Stomach (tissue), 9 donors: Measurements from ENCODE around the gene NAA38. TPM values are rescaled to one million over a fixed set of nuclear protein-coding genes. Genes with fewer than 3 reads are reported as not detected.

Experiments used
- DNase-seq, 2 donors: peaks; one replicate each; pipeline versions ENCODE4 v3.0.0 to v3.0.0-alpha.2; 2013 to 2019
- H3K27ac ChIP-seq, 5 donors: fragments of 200-600 bp in 4 of 5; sonication (generic) in 4 of 5; one replicate each; pipeline ENCODE4 v1.5.1; 2013 to 2019; ENCODE audit warnings: mild to moderate bottlenecking in 1 of 5, moderate library complexity in 1 of 5
- H3K27me3 ChIP-seq, 3 donors: fragments of 200-600 bp; sonication (generic); one replicate each; pipeline ENCODE4 v1.5.1; 2017 to 2019; ENCODE audit warnings: mixed run types in 1 of 3
- H3K36me3 ChIP-seq, 4 donors: fragments of 200-600 bp; sonication (generic); 1 replicate in 3 of 4; 2 replicates in 1 of 4; pipeline ENCODE4 v1.5.1; 2016 to 2019
- H3K4me1 ChIP-seq, 4 donors: fragments of 200-600 bp; sonication (generic); one replicate each; pipeline ENCODE4 v1.5.1; 2016 to 2019
- H3K4me3 ChIP-seq, 4 donors: fragments of 200-600 bp; sonication (generic) in 3 of 4; one replicate each; pipeline ENCODE4 v1.5.1; 2016 to 2019; ENCODE audit warnings: mild to moderate bottlenecking in 1 of 4
- H3K9me3 ChIP-seq, 4 donors: fragments of 200-600 bp; sonication (generic); one replicate each; pipeline ENCODE4 v1.5.1; 2016 to 2019
- CTCF ChIP-seq, 7 experiments: fragments of 450-650 bp in 4 of 7; fragments of 200-600 bp in 3 of 7; sonication (generic) in 3 of 7; IDR thresholded peaks; one replicate each; pipeline ENCODE4 v1.5.1; 2016 to 2019; ENCODE audit warnings: antibody characterized with exemption in 7 of 7, control low read depth in 2 of 7, mild to moderate bottlenecking in 1 of 7
- EP300 ChIP-seq: sonication (generic); formaldehyde crosslinking; IDR thresholded peaks from one replicate; pipeline ENCODE4 v1.6.1; 2017; ENCODE audit warnings: antibody characterized with exemption
- POLR2A ChIP-seq, 4 donors: fragments of 450-650 bp; IDR thresholded peaks; one replicate each; pipeline ENCODE4 v1.6.1; 2016; ENCODE audit warnings: antibody characterized with exemption in 4 of 4, control low read depth in 2 of 4, mild to moderate bottlenecking in 1 of 4, moderate library complexity in 1 of 4
- POLR2AphosphoS5 ChIP-seq, 3 donors: sonication (generic); formaldehyde crosslinking; IDR thresholded peaks; one replicate each; pipeline ENCODE4 v1.6.1; 2016; ENCODE audit warnings: antibody characterized with exemption in 3 of 3
- WGBS, 5 donors: extraction: QIAGEN DNeasy Blood & Tissue Kit in 3 of 5; methylation state at CpG; one replicate each; pipeline versions ENCODE4 v1.1.5 to v1.1.7; 2013 to 2018; 5-methylcytosine and 5-hydroxymethylcytosine counted together
- intact Hi-C: fragments of 100-400 bp; cut with DNase I; formaldehyde crosslinking; loops from one replicate; pipeline ENCODE4 v1.15.1; 2023; ENCODE audit warnings: low total_unique reads
- polyA plus RNA-seq, 3 donors: library from polyadenylated mRNA; stranded (reverse); fragments of 200-250 nt; gene quantifications; one replicate each; pipeline ENCODE4 v1.2.3, GENCODE V29; 2013
- total RNA-seq, 5 donors: library from RNA; depleted of rRNA; stranded (reverse); fragments of >200 nt; gene quantifications; one replicate each; pipeline versions ENCODE4 v1.1.0 to v1.2.3, GENCODE V29; 2014 to 2016
- donor health status: healthy with polysubstance abuse.
- donor health status: Bipolar disorder and iron deficiency.
- donor health status: healthy.

NAA38 gene
- total and polyA plus RNA-seq, 8 donors = 42.0 to 281 (median 126) TPM

GRCh38 chr17:7839190-7839875 is 18.0 kb downstream of the NAA38 start:
- Histone ChIP-seq H3K27me3 (no peaks in the 10 kb centered on the region), H3K4me1 (peaks cover 39 to 76% (median 67%) of the 10 kb centered on the region in 4 donors), H3K27ac (peak overlapping the region in 4 of 5 donors; percentile 96 to 100 (median 99)), H3K36me3 (peaks cover 0 to 13% (median 8%) of the 10 kb centered on the region in 4 donors), H3K9me3 (no peaks in the 10 kb centered on the region), H3K4me3 (peak overlapping the region in 2 of 4 donors; percentile 27 to 72)
- WGBS, 5 donors = 49 to 61% (median 53%) methylated on average over 3 to 6 of the region's 6 CpGs
- no peak for DNase-seq
- intact Hi-C loops = no loop called here
- no peak for TF ChIP-seq POLR2A (IDR thresholded peaks at IDR 0.05)

- no peaks in the 10 kb centered on the region for H3K9me3 ChIP-seq
- 15 to 22% (median 20%) methylated on average over 8 to 12 of the region's 12 CpGs for WGBS, 5 donors
- peak in 1 of 2 donors; percentile 87 for DNase-seq
- no peaks in the 10 kb centered on the region for H3K27me3 ChIP-seq
- intact Hi-C loops = no loop called here
- H3K4me3 ChIP-seq = peak overlapping the region; percentile 25 to 76 (median 50)
- peaks cover 39 to 76% (median 67%) of the 10 kb centered on the region in 4 donors for H3K4me1 ChIP-seq
- peaks cover 0 to 13% (median 8%) of the 10 kb centered on the region in 4 donors for H3K36me3 ChIP-seq
- H3K27ac ChIP-seq = peak overlapping the region; percentile 25 to 100 (median 99)
- TF ChIP-seq POLR2AphosphoS5 (IDR thresholded peaks at IDR 0.05) = no peak
- TF ChIP-seq CTCF (IDR thresholded peaks at IDR 0.05) = no peak
- TF ChIP-seq EP300 = no peak
- no peak for TF ChIP-seq POLR2A (IDR thresholded peaks at IDR 0.05)
Measured at GRCh38 chr17:7838090-7839075, 19.0 kb downstream of the NAA38 start.

GRCh38 chr17:7837408-7838088 is 19.8 kb downstream of the NAA38 start:
- Histone ChIP-seq H3K4me1 (peaks cover 39 to 75% (median 68%) of the 10 kb centered on the region in 4 donors), H3K4me3 (peak overlapping the region; percentile 25 to 76 (median 69)), H3K36me3 (peaks cover 0 to 13% (median 8%) of the 10 kb centered on the region in 4 donors), H3K27ac (peak overlapping the region; percentile 92 to 100 (median 99)), H3K27me3 (no peaks in the 10 kb centered on the region), H3K9me3 (no peaks in the 10 kb centered on the region)
- peak in 1 of 2 donors; percentile 56 for DNase-seq
- intact Hi-C loops = no loop called here
- TF ChIP-seq CTCF (IDR thresholded peaks at IDR 0.05) (no peak), POLR2AphosphoS5 (IDR thresholded peaks at IDR 0.05) (no peak), POLR2A (IDR thresholded peaks at IDR 0.05) (no peak), EP300 (no peak)
- WGBS, 5 donors = 4 to 9% (median 7%) methylated on average over 8 of the region's 8 CpGs

DNA sequence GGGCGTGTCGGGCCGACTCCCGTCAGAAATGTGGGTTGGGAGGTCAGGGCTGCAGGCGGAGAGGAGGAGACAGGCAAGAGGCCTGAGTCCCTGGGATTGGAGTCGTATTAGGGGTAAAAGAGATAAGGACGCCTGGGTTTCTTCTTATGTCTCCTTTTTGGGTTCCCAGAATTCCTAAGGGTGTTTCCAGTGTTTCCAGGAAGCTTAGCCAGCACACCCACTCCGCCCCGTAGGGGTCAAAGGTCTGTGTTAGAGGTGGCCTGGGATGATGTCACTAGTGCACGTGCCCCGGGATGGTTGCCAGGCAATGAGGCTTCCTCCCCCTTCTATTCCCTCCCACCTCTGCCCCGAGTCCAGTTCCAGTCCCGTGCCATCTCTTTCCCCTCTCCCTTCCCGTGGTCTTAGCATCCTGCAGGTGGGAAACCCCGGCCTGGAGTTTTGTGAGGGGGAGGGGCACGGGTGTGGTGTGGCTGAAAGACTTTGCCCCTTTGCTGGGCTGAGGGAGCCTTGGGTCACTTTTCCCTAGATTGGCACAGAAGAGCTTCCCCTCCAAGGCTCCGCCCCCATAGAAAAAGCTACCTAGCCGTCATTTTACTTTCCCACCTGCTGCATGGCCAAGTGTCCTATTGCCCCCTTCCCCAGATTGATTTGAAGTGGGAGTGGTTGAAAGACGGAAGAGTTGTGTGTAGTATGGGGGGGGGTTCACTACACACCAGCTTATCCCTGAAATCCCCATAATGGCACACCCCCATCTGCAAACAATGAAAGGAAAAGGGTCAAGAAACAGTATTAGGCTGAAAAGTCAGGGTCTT is 20.6 kb downstream of the NAA38 start:
- peaks cover 0 to 13% (median 8%) of the 10 kb centered on the region in 4 donors for H3K36me3 ChIP-seq
- H3K4me3 ChIP-seq = peak overlapping the region; percentile 66 to 80 (median 74)
- intact Hi-C loops = no loop called here
- DNase-seq = peak; percentile 95 to 98
- H3K9me3 ChIP-seq = no peaks in the 10 kb centered on the region
- peak overlapping the region; percentile 92 to 100 (median 99) for H3K27ac ChIP-seq
- peaks cover 39 to 72% (median 66%) of the 10 kb centered on the region in 4 donors for H3K4me1 ChIP-seq
- WGBS, 5 donors = 1 to 3% (median 2%) methylated on average over 19 of the region's 19 CpGs
- TF ChIP-seq POLR2AphosphoS5 (IDR thresholded peaks at IDR 0.05) (peak; percentile 31 to 91 (median 47)), POLR2A (IDR thresholded peaks at IDR 0.05) (no peak), CTCF (IDR thresholded peaks at IDR 0.05) (peak in 1 of 7 experiments; percentile 4), EP300 (peak; percentile 32)
- no peaks in the 10 kb centered on the region for H3K27me3 ChIP-seq
